HG03060 (cell line): ENCODE data around the gene TMEM131L.
A peak's percentile ranks its signal among the peaks of the same experiment; 100 is the strongest.

Experiments used
- ATAC-seq: cut with Tn5 transposase; IDR thresholded peaks from one replicate; pipeline ENCODE4 v1.9.1; 2021; ENCODE audit warnings: low read depth, moderate number of reproducible peaks; ENCODE audit not compliant: unreplicated experiment

The TMEM131L gene

DNA sequence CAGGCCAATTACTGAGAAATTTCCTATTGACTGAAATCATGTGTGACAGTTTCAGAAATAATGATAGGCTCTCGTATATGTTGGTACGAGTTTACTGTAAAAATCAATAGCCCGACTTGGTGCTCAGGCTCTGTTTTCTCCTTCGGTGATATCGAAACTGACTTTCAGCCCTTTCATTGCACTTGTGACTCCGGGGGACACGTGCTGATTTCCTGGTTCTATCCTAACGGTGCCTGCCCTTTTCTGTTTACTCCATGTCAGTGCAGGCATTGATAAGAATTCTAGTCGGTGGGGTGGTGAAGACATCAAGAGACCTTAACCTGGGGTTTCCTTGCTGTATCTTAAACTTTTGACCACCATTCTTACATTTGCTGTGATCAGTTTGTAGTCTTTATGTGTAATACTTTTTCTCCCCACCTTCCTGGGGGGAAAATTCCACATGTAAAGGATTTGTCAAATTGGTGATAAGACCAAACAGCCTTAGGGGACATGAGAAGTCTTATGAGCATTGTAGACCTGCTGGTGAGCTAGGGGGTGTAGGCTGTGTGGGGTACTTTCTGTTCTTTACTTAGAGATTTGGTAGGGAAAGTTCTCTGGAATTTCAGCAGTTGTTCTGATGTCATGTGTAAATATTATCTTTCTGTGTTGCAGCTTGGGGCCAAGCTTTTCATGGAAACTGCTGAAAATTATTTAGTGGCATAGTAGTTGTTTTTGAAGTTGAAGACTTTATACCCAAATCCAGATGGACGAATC lies 52.7 kb downstream of the TMEM131L start:
- ATAC-seq, result no peak

DNA sequence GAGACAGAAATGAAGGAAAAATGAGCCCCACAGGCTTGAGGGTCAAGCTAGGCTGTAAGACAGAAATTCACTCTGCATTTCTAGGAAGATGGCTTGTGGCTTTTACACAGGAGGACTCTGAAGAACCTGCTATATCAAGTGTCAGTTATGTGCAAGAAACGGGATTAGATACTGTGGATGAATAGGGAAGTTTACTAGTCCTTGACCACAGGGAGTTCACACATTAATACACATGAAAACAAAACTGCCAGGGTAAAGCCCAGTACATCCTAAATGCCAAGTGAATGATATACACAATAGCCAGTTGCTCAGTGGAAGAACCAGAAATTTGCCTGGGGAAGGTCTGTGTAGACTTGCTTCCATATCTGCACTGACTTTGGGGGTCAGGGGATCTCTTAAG lies 53.5 kb downstream of the TMEM131L start:
- ATAC-seq, result no peak

DNA sequence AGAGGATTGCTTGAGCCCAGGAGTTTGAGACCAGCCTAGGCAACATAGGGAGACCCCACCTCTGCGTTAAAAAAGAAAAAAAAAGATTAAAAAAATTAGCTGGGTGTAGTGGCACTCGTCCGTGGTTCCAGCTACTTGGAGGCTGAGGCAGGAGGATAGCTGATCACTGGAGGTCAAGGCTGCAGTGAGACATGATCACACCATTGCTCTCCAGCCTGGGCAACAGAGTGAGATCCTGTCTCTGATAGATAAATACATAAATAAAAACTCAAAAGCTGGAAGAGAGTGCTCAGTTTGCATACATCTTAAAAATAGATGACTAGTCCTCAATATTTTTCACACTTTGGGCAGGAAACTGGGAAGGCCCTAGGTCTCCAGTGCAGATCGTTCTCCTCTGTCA lies 54.1 kb downstream of the TMEM131L start:
- no peak for ATAC-seq

- no peak for ATAC-seq
These were observed 54.7 kb downstream of the TMEM131L start for GRCh38 chr4:153520801-153521329.

- no peak for ATAC-seq
These were observed 55.3 kb downstream of the TMEM131L start for GRCh38 chr4:153521478-153521877.

GRCh38 chr4:153521999-153522801 lies 56.0 kb downstream of the TMEM131L start:
- ATAC-seq, result no peak

- ATAC-seq, result peak; percentile 22
These were observed 56.6 kb downstream of the TMEM131L start for GRCh38 chr4:153522802-153523094.

- no peak for ATAC-seq
These were observed 57.1 kb downstream of the TMEM131L start for GRCh38 chr4:153523164-153523796.

DNA sequence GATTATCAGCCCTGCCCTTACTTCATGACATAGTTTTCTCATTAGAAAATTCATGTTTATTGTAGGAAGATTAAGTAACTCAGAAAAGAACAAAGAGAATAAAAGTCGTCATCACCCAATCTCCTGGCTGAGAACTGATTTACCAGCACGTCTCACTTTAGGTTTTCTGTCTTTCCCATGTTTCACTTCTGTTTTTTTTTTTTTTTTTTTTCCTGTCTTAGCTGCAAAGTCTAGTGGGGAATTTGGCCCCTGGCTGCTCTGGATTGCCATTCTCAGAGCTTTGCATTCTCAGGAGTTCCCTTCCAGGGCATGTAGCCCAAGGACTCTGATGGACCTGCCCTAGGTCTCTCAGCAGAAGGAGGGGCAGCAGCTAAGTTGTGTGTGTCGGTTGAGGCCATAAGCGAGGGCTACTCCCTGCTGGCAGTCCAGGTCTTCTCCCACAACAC lies 57.8 kb downstream of the TMEM131L start:
- ATAC-seq, result no peak

- ATAC-seq, result no peak
These were observed 58.5 kb downstream of the TMEM131L start for GRCh38 chr4:153524682-153525081.

GRCh38 chr4:153527690-153528089 lies 61.5 kb downstream of the TMEM131L start:
- ATAC-seq, result no peak

- no peak for ATAC-seq
These were observed 62.7 kb downstream of the TMEM131L start for GRCh38 chr4:153528705-153529485.

GRCh38 chr4:153529646-153530045 lies 63.5 kb downstream of the TMEM131L start:
- no peak for ATAC-seq

GRCh38 chr4:153530284-153530999 lies 64.3 kb downstream of the TMEM131L start:
- ATAC-seq, result no peak

- ATAC-seq, result no peak
These were observed 64.8 kb downstream of the TMEM131L start for GRCh38 chr4:153531000-153531358.

- no peak for ATAC-seq
These were observed 65.9 kb downstream of the TMEM131L start for GRCh38 chr4:153531976-153532626.

DNA sequence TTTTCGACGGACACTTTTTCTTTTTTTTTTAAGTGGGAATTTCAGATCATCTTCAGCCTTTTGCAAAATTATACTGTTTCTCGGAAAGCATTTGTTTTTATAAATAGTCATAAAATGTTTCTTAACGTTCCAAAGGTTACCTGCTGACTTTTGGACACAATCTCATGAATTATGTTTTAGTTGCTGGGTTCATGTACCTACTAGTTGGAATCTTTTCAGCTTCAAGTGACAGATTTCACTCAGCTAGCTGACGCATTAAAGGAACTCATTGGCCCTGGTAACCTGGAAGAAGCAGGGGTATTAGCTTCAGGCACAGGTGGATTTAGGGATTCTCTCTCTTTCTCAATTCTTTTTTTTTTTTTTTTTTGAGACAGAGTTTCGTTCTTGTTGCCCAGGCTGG lies 66.5 kb downstream of the TMEM131L start:
- ATAC-seq, result no peak

DNA sequence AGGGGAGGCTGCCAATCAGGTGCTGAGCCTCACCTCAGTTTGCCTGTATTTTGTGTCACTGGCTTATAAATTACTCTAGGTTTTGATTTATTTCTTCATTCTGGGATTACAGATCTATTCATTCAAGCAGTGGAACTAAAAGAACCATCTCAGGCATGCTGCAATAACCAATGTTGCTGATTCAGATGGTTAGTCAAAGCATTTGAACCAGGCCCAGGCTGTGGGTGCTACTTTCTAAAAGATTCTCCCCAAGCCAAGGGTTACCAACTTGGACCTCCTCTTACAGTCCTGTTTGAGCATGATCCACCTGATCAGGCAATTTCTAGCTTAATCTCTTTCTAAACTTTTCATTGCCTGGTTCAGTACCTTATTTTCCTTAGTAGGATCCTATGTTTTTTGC lies 67.2 kb downstream of the TMEM131L start:
- no peak for ATAC-seq

GRCh38 chr4:153534792-153535629 lies 68.9 kb downstream of the TMEM131L start:
- no peak for ATAC-seq
